ENCODE results near the gene PXDN. TPM values are rescaled to one million over a fixed set of nuclear protein-coding genes. Genes with fewer than 3 reads are reported as not detected.

The PXDN gene
- total and polyA plus RNA-seq, 2 of the 4 experiments (the other 2 are of a cell fraction), result 153 to 332 TPM

DNA sequence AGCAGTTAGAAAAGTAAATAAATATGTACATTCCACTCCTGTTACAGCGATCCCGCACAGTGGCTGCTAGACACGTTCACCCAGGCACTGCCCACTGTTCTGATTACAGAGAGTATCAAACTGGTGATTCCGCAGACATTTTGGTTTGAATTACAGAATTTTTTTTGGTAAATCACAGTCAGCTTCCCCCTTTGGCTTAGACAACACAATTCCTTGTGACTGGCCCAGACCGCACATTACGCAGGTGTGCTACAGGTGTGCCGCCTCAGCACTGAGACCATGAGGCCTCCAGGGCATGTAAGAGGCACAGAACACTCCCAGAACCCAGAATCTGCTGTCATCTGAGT is 112.3 kb downstream of the PXDN start:
- peak overlapping the region; percentile 7 to 71; a peak in 3 of 4 replicates for H4K8ac ChIP-seq (ENCODE audit: low read depth in 2 of 2, low read length in 2 of 2)
- peak overlapping the region; percentile 95 for H2BK5ac ChIP-seq (ENCODE audit: low read depth, low read length, poor library complexity, severe bottlenecking)
- 94% methylated on average over 3 of the region's 7 CpGs; no CpG with 5 or more reads in 1 of the 2 experiments for WGBS, 2 experiments (ENCODE audit: extremely low coverage in 2 of 2, insufficient read length in 1 of 2)
- H3K9ac ChIP-seq (ENCODE audit: low read depth, low read length), result peak overlapping the region; percentile 52; the same call in 1 of the 2 replicates
- peak overlapping the region; percentile 96 for H3K4ac ChIP-seq (ENCODE audit: low read depth, low read length)
- POLR2A ChIA-PET (ENCODE audit: unreplicated experiment), result no interaction called here
- peak overlapping the region; percentile 90 for H2BK120ac ChIP-seq (ENCODE audit: low read depth, low read length)
- peak overlapping the region; percentile 60 for H3K23ac ChIP-seq (ENCODE audit: low read depth, low read length)
- BruUV-seq (replicated peaks), result TSS peak; percentile 81
- peak overlapping the region; percentile 85 for H3K27ac ChIP-seq (ENCODE audit: insufficient read depth, low read length)
- peak overlapping the region; percentile 80 for H2AK9ac ChIP-seq (replicated peaks; ENCODE audit: low read depth, low read length, poor library complexity)
- H3K9me3 ChIP-seq (ENCODE audit: control insufficient read depth, insufficient read depth, low read length), result peaks cover 5% of the 10 kb centered on the region
- peaks cover 24% of the 10 kb centered on the region for H4K20me1 ChIP-seq (ENCODE audit: insufficient read depth, low read length)
- intact Hi-C loops (cut with micrococcal nuclease), result no loop called here
- peak overlapping the region; percentile 94 for H2BK20ac ChIP-seq (ENCODE audit: low read depth, low read length)
- no peak overlapping the region for H3K4me3 ChIP-seq (ENCODE audit: insufficient read depth, low read depth, low read length)
- H3K79me1 ChIP-seq (ENCODE audit: low read depth in 1 of 2, low read length in 2 of 2), result peaks cover 0 to 66% of the 10 kb centered on the region in 2 experiments; a peak in 3 of 4 replicates
- peak overlapping the region; percentile 89 for H4K91ac ChIP-seq (ENCODE audit: insufficient read depth, low read depth, low read length)
- H3K36me3 ChIP-seq (ENCODE audit: control insufficient read depth, insufficient read depth, low read length), result peaks cover 51% of the 10 kb centered on the region
- ATAC-seq (ENCODE audit: low read depth) (peak; percentile 84), DNase-seq (peak; percentile 87)
- H3K4me1 ChIP-seq (ENCODE audit: control insufficient read depth, insufficient read depth, low read length), result peaks cover 16% of the 10 kb centered on the region
- CTCF ChIA-PET, result no interaction called here
- dilution Hi-C loops (cut with HindIII; ENCODE audit: low sequenced_read_pairs, unreplicated experiment), result no loop called here
- peak overlapping the region; percentile 84 for H3K18ac ChIP-seq (ENCODE audit: low read depth, low read length)
- H2AFZ ChIP-seq (replicated peaks; ENCODE audit: low read length, poor library complexity), result no peak overlapping the region
- H3K4me2 ChIP-seq (ENCODE audit: low read depth, low read length), result peak overlapping the region; percentile 68
- peak overlapping the region; percentile 75 for H3K14ac ChIP-seq (replicated peaks; ENCODE audit: low read depth, low read length)
- TF ChIP-seq CTCF (conservative IDR thresholded peaks at IDR 0.05; ENCODE audit: low read depth, low read length), result no peak
- TF ChIP-seq MAZ (IDR thresholded peaks at IDR 0.05; ENCODE audit: borderline replicate concordance, low read depth, low read length), result peak; percentile 43; the same call in 1 of the 2 replicates
- peak; percentile 50; the same call in 1 of the 2 replicates for TF ChIP-seq FOS (IDR thresholded peaks at IDR 0.05; ENCODE audit: low read depth, low read length)
- TF ChIP-seq CHD1 (IDR thresholded peaks at IDR 0.05; ENCODE audit: low read depth, low read length), result no peak
- peak; percentile 85 for TF ChIP-seq BHLHE40 (IDR thresholded peaks at IDR 0.05; ENCODE audit: low read depth, low read length)
- TF ChIP-seq NFE2L2 (IDR thresholded peaks at IDR 0.05; ENCODE audit: low read depth, low read length), result no peak
- peak; percentile 48 for TF ChIP-seq RCOR1 (IDR thresholded peaks at IDR 0.05; ENCODE audit: insufficient replicate concordance, low read length)
- peak; percentile 28; the same call in 1 of the 2 replicates for TF ChIP-seq RAD21 (IDR thresholded peaks at IDR 0.05; ENCODE audit: low read length)
- peak overlapping the region; percentile 93 for H2AK5ac ChIP-seq (ENCODE audit: low read depth, low read length)
- peak overlapping the region; percentile 52; the same call in 1 of the 2 replicates for H3K56ac ChIP-seq (ENCODE audit: extremely low read depth, insufficient read depth, low read length)
- H4K5ac ChIP-seq (ENCODE audit: low read depth, low read length), result peak overlapping the region; percentile 93
- H3K27me3 ChIP-seq (ENCODE audit: control insufficient read depth, insufficient read depth, low read length), result no peaks in the 10 kb centered on the region
- in situ Hi-C loops (cut with MboI; ENCODE audit: low sequenced_read_pairs), result no loop called here
- H3K9me1 ChIP-seq (ENCODE audit: insufficient read depth, low read length), result peaks cover 21% of the 10 kb centered on the region
- peak overlapping the region; percentile 13; the same call in 1 of the 3 replicates for H2BK15ac ChIP-seq (ENCODE audit: low read depth, low read length)
